Mesenchymal stem cell (in vitro differentiated cells and primary cell): ENCODE data around the gene ZNF280C. TPM values are rescaled to one million over a fixed set of nuclear protein-coding genes. Genes with fewer than 3 reads are reported as not detected.
A peak's percentile ranks its signal among the peaks of the same experiment; 100 is the strongest.

Source experiments
- DNase-seq: peaks from one replicate; pipeline ENCODE4 v3.0.0-alpha.2; 2013
- H2AFZ ChIP-seq: one replicate; pipeline ENCODE4 v1.6.1; 2013; ENCODE audit warnings: low read depth, mild to moderate bottlenecking, control low read depth, inconsistent platforms, low read length, moderate library complexity
- H2AK5ac ChIP-seq: 2 replicates; pipeline ENCODE4 v1.6.1; 2013; ENCODE audit warnings: low read length, moderate library complexity, mild to moderate bottlenecking, inconsistent platforms; ENCODE audit not compliant: severe bottlenecking
- H2BK120ac ChIP-seq: one replicate; pipeline ENCODE4 v1.6.1; 2013; ENCODE audit warnings: low read depth, mild to moderate bottlenecking, inconsistent platforms, low read length, moderate library complexity
- H2BK12ac ChIP-seq, 2 experiments: one replicate each; pipeline ENCODE4 v1.6.1; 2013; ENCODE audit warnings: inconsistent platforms in 2 of 2, low read length in 2 of 2, mild to moderate bottlenecking in 2 of 2, moderate library complexity in 2 of 2, control low read depth in 1 of 2
- H2BK15ac ChIP-seq: one replicate; pipeline ENCODE4 v1.6.1; 2013; ENCODE audit warnings: mild to moderate bottlenecking, low read depth, inconsistent platforms; ENCODE audit not compliant: poor library complexity, severe bottlenecking
- H2BK5ac ChIP-seq: 2 replicates; pipeline ENCODE4 v1.6.1; 2013; ENCODE audit warnings: low read depth, mild to moderate bottlenecking, low read length, control low read depth, inconsistent platforms; ENCODE audit not compliant: poor library complexity, severe bottlenecking
- H3K14ac ChIP-seq, 2 experiments: one replicate each; pipeline ENCODE4 v1.6.1; 2013; ENCODE audit warnings: inconsistent platforms in 2 of 2, low read length in 2 of 2, control low read depth in 1 of 2, mild to moderate bottlenecking in 1 of 2, moderate library complexity in 1 of 2
- H3K18ac ChIP-seq, 2 experiments: one replicate each; pipeline ENCODE4 v1.6.1; 2013; ENCODE audit warnings: inconsistent platforms in 2 of 2, low read length in 2 of 2, control low read depth in 1 of 2, low read depth in 1 of 2, mild to moderate bottlenecking in 1 of 2
- H3K23ac ChIP-seq, 2 experiments: one replicate each; pipeline ENCODE4 v1.6.1; 2013; ENCODE audit warnings: inconsistent platforms in 2 of 2, low read length in 2 of 2, mild to moderate bottlenecking in 2 of 2, moderate library complexity in 2 of 2, control low read depth in 1 of 2
- H3K27ac ChIP-seq: 2 replicates; pipeline ENCODE4 v1.5.1; 2013; ENCODE audit warnings: mild to moderate bottlenecking, moderate library complexity, low read length, control low read depth, inconsistent platforms; ENCODE audit not compliant: poor library complexity, severe bottlenecking
- H3K27me3 ChIP-seq, 2 experiments: 2 replicates each; pipeline versions ENCODE4 v1.6.1 to v1.7.0; 2013; ENCODE audit warnings: low read length in 2 of 2, mild to moderate bottlenecking in 2 of 2, moderate library complexity in 2 of 2, control low read depth in 1 of 2, inconsistent platforms in 1 of 2; ENCODE audit not compliant: control insufficient read depth in 1 of 2, insufficient read depth in 1 of 2
- H3K36me3 ChIP-seq, 2 experiments: 2 replicates each; pipeline versions ENCODE4 v1.6.1 to v1.7.0; 2013; ENCODE audit warnings: low read length in 2 of 2, control low read depth in 1 of 2, inconsistent platforms in 1 of 2, low read depth in 1 of 2, mild to moderate bottlenecking in 1 of 2; ENCODE audit not compliant: insufficient read depth in 2 of 2, control insufficient read depth in 1 of 2
- H3K4ac ChIP-seq, 2 experiments: one replicate each; pipeline ENCODE4 v1.6.1; 2013; ENCODE audit warnings: inconsistent platforms in 2 of 2, low read length in 2 of 2, mild to moderate bottlenecking in 2 of 2, moderate library complexity in 2 of 2, control low read depth in 1 of 2, low read depth in 1 of 2
- H3K4me1 ChIP-seq: 2 replicates; pipeline ENCODE4 v1.6.1; 2013; ENCODE audit warnings: low read depth, low read length, control low read depth; ENCODE audit not compliant: control insufficient read depth, insufficient read depth
- H3K4me2 ChIP-seq: 2 replicates; pipeline ENCODE4 v1.6.1; 2013; ENCODE audit warnings: low read length, mild to moderate bottlenecking, inconsistent platforms; ENCODE audit not compliant: poor library complexity, severe bottlenecking
- H3K4me3 ChIP-seq, 2 experiments: 2 replicates each; pipeline versions ENCODE4 v1.5.1 to v1.7.0; 2013; ENCODE audit warnings: low read length in 2 of 2, mild to moderate bottlenecking in 2 of 2, control low read depth in 1 of 2, low read depth in 1 of 2; ENCODE audit not compliant: insufficient read depth in 1 of 2
- H3K79me1 ChIP-seq: replicated peaks from 2 replicates; pipeline ENCODE4 v1.6.1; 2013; ENCODE audit warnings: mild to moderate bottlenecking, control low read depth, low read length, inconsistent platforms; ENCODE audit not compliant: poor library complexity, severe bottlenecking
- H3K9ac ChIP-seq: 2 replicates; pipeline ENCODE4 v1.7.0; 2013; ENCODE audit warnings: mild to moderate bottlenecking, low read length, moderate library complexity
- H3K9me3 ChIP-seq: 2 replicates; pipeline ENCODE4 v1.7.0; 2013; ENCODE audit warnings: mild to moderate bottlenecking, low read length; ENCODE audit not compliant: control insufficient read depth
- H4K8ac ChIP-seq: one replicate; pipeline ENCODE4 v1.6.1; 2013; ENCODE audit warnings: inconsistent platforms, mild to moderate bottlenecking, low read length, moderate library complexity
- H4K91ac ChIP-seq: one replicate; pipeline ENCODE4 v1.6.1; 2013; ENCODE audit warnings: mild to moderate bottlenecking, low read length, inconsistent platforms
- WGBS: methylation state at CpG from one replicate; pipeline ENCODE4 v1.1.7; 2013; ENCODE audit warnings: mixed read lengths; 5-methylcytosine and 5-hydroxymethylcytosine counted together
- polyA plus RNA-seq, 2 experiments: library from polyadenylated mRNA; stranded (reverse); fragments of 200-250 nt; gene quantifications; one replicate each; pipeline ENCODE4 v1.2.3, GENCODE V29; 2013

ZNF280C gene, protein sequence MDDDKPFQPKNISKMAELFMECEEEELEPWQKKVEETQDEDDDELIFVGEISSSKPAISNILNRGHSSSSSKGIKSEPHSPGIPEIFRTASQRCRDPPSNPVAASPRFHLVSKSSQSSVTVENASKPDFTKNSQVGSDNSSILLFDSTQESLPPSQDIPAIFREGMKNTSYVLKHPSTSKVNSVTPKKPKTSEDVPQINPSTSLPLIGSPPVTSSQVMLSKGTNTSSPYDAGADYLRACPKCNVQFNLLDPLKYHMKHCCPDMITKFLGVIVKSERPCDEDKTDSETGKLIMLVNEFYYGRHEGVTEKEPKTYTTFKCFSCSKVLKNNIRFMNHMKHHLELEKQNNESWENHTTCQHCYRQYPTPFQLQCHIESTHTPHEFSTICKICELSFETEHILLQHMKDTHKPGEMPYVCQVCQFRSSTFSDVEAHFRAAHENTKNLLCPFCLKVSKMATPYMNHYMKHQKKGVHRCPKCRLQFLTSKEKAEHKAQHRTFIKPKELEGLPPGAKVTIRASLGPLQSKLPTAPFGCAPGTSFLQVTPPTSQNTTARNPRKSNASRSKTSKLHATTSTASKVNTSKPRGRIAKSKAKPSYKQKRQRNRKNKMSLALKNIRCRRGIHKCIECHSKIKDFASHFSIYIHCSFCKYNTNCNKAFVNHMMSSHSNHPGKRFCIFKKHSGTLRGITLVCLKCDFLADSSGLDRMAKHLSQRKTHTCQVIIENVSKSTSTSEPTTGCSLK
- 3.5 TPM for polyA plus RNA-seq (2013, experiment 1 of 2)
- 3.3 TPM for polyA plus RNA-seq (2013, experiment 2 of 2)

DNA sequence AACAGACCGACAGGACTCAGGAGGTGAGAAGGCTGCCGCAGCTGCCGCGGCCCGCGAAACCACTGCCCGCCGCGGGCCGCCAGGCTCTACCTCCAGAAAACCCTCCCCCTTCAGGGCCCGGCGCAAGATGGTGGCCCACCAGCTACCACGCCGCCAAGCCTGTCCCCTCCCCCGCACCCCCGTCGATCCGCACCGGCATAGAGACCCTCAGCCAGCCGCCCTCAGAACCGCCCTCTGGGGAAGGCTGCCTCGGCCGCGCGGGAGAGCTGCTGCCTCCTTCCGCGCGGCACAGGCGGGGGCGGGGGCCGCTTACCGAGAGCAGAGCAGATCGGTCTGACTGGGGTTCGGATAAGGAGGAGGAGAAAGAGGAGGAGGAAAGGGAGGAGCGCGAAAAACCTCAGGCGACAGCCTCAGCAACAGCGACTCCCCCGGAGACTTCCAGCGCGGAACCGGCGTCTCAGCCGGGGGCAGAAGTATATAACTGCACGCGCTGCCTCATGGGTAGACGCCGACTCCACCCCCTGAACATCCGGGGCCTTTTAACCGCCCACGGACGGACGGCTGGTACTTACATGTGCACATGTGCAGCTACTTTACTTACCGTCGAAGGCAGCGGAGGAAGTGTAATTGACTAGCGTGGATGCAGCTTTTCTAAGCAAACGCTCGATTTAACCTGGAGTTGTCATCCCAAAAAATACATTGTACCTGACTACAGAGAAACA, at the start of gene ZNF280C:
ZNF280C (minus strand) TSS at position 451 of the 722 bp plus-strand sequence. CDS start 8,450 bp downstream, outside the sequence.
- Histone ChIP-seq H3K4me2 (peak within 1 kb of the TSS; percentile 61), H3K9ac (peak within 1 kb of the TSS; percentile 91), H3K4me1 (no peaks in the 10 kb centered on the region), H2BK120ac (no peak within 1 kb of the TSS), H3K18ac (peak within 1 kb of the TSS; percentile 18 to 86), H2AK5ac (no peak within 1 kb of the TSS), H3K36me3 (no peaks in the 10 kb centered on the region), H2BK15ac (no peak within 1 kb of the TSS), H4K8ac (peak within 1 kb of the TSS; percentile 85), H3K27ac (peak within 1 kb of the TSS; percentile 54), H3K23ac (no peak within 1 kb of the TSS), H4K91ac (no peak within 1 kb of the TSS), H3K14ac (no peak within 1 kb of the TSS), H3K27me3 (no peaks in the 10 kb centered on the region), H3K4ac (no peak within 1 kb of the TSS), H3K79me1 (no peaks in the 10 kb centered on the region), H2AFZ (no peak within 1 kb of the TSS), H2BK5ac (peak within 1 kb of the TSS; percentile 57), H3K9me3 (no peaks in the 10 kb centered on the region), H3K4me3 (peak within 1 kb of the TSS; percentile 73 to 88), H2BK12ac (no peak within 1 kb of the TSS)
- peak; percentile 93 for DNase-seq
- WGBS = 8% methylated on average over 23 of the region's 59 CpGs

- Histone ChIP-seq H2BK12ac (no peak overlapping the region), H2BK120ac (no peak overlapping the region), H3K27me3 (peaks cover 0 to 3% of the 10 kb centered on the region in 2 experiments), H3K18ac (no peak overlapping the region), H3K36me3 (no peaks in the 10 kb centered on the region), H2BK15ac (no peak overlapping the region), H3K23ac (no peak overlapping the region), H3K9me3 (no peaks in the 10 kb centered on the region), H3K4me1 (no peaks in the 10 kb centered on the region), H3K9ac (no peak overlapping the region), H4K8ac (no peak overlapping the region), H2BK5ac (no peak overlapping the region), H3K4ac (no peak overlapping the region), H2AFZ (no peak overlapping the region), H3K4me2 (no peak overlapping the region), H3K27ac (no peak overlapping the region), H2AK5ac (no peak overlapping the region), H4K91ac (no peak overlapping the region), H3K4me3 (no peak overlapping the region), H3K79me1 (no peaks in the 10 kb centered on the region), H3K14ac (no peak overlapping the region)
- no peak for DNase-seq
- WGBS = 98% methylated on average over 5 of the region's 5 CpGs
These were observed 36.1 kb upstream of the ZNF280C start for GRCh38 chrX:130304587-130305368.

DNA sequence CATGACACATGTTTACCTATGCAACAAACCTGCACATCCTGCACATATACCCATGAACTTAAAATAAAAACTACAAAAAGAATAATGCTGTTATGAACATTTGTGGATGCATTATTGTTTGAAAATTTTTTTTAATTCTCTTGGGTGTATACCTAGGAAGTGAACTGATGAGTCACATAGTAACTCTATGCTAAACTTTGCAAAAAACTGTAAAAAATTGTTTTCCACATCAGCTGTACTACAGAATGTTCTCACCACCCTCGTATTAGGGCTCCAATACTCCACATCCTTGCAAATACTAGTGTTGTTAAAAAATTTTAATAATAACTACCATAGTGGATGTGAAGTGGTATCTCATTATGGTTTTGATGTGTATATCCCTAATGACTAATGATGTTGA, 33.3 kb upstream of the ZNF280C start:
- Histone ChIP-seq H3K4me1 (no peaks in the 10 kb centered on the region), H3K27me3 (peaks cover 0 to 9% of the 10 kb centered on the region in 2 experiments), H3K9me3 (no peaks in the 10 kb centered on the region), H3K4me3 (no peak overlapping the region), H3K79me1 (no peaks in the 10 kb centered on the region), H3K9ac (no peak overlapping the region), H2BK15ac (no peak overlapping the region), H3K36me3 (no peaks in the 10 kb centered on the region), H2AFZ (no peak overlapping the region), H3K18ac (no peak overlapping the region), H4K91ac (no peak overlapping the region), H2BK120ac (no peak overlapping the region), H2AK5ac (no peak overlapping the region), H4K8ac (no peak overlapping the region), H3K4ac (no peak overlapping the region), H2BK5ac (no peak overlapping the region), H2BK12ac (no peak overlapping the region), H3K14ac (no peak overlapping the region), H3K23ac (no peak overlapping the region), H3K4me2 (no peak overlapping the region), H3K27ac (no peak overlapping the region)
- WGBS = no CpG with 5 or more reads among the region's 1 CpG
- no peak for DNase-seq
